ENCODE results near the gene OXGR1. TPM values are rescaled to one million over a fixed set of nuclear protein-coding genes. Genes with fewer than 3 reads are reported as not detected.

The OXGR1 gene
- total RNA-seq, 2 experiments from 2014 or later = not detected

DNA sequence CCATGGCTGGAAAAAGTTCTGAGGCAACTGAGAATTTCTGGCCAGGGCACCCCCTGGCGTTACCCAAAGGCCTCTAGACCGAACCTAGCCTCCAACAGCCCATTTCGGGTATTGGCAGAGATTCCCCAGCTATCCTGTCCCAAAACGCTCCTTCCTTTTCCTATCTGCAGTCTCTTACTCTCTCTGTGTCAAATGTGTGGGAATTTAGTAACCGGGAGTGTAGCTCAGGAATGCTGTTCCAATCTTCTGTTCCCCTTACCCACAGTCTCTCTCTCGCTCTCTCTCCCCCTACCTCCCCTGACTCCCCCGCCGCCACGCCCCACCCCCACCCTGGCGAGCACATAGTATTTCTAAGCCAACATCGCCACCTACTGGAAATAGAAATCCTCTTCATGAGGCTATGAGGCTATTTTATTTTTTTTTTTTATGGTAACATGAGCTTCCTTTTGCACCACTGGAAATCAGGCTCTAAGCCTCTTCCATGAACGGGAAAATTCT lies 27.0 kb downstream of the OXGR1 start:
- Mint-ChIP-seq H3K27me3 (no peaks in the 10 kb centered on the region), H3K9me3 (ENCODE audit: low read depth) (peaks cover 20% of the 10 kb centered on the region), H3K36me3 (peaks cover 1% of the 10 kb centered on the region), H3K4me1 (no peaks in the 10 kb centered on the region), H3K4me3 (no peak overlapping the region), H3K27ac (no peak overlapping the region)
- DNase-seq (no peak), ATAC-seq (no peak)
- CTCF ChIA-PET = interaction anchor here (1.0 kb wide), 1 partner anchor 9 kb away, joined by 3 read pairs; no protein-coding TSS in a partner anchor

DNA sequence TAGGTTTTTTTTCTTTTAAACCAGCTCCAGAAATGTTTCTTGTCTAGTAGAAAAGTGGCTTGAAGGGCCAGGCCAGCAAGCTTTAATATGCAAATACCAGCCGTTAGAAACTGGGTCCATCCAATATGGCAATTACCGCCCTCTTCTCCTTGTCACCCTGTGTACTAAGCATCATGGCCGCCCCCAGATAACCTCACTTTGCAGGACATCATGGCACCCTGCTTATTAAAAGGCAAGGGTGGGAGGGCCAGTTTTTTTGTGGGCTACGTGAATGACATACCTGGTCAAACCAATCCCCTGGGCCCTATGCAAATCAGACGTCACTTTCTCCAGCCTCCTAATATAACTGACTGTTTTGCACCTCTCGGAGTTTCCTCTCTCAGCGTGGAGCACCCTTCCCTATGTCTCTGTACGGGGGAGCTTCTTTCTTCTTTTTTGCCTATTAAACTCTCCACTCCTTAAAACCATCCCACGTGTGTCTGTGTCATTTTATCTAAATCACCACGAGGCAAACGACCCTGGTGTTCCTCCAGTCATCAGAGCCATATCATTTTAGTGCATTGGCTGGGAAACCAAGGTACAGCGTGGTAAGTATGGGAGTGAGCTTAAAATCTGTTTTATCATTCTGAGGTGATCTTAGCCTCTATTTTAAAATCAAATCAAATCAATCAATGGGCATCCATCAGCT lies 27.7 kb downstream of the OXGR1 start:
- Mint-ChIP-seq H3K36me3 (peaks cover 1% of the 10 kb centered on the region), H3K4me1 (no peaks in the 10 kb centered on the region), H3K27ac (no peak overlapping the region), H3K27me3 (no peaks in the 10 kb centered on the region), H3K9me3 (ENCODE audit: low read depth) (peaks cover 20% of the 10 kb centered on the region), H3K4me3 (no peak overlapping the region)
- CTCF ChIA-PET = interaction anchor here (1.0 kb wide), 1 partner anchor 8 kb away, joined by 3 read pairs; no protein-coding TSS in a partner anchor
- DNase-seq = no peak
- ATAC-seq = no peak

DNA sequence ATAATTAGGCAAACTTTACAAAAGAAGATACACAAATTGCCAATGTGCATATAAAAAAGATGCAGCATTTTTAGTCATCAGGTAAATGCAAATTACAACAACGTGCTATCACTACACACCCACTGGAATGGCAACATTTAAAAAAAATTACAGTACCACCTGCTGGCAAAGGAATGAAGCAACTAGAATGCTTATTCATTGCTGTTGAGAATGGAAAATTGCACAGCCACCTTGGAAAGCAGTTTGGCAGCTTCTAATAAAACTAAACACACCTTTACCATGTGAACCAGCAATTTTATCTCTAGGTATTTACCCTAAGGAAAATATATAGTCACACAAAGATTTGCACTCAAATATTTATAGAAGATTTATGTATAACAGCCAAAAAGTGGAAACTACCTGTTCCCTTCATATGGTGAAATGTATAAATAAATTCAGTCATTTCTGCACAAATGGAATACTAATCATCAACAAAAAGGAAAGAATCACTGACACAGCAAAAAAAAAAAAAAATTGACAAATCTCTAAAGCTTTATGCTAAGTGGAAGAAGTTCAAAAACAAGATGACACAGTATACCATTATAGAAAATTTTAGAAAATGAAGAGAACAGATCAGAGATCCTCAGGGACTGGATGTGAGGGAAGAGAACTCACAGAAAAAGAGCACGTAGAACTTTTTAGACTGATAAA lies 30.3 kb downstream of the OXGR1 start:
- peaks cover 12% of the 10 kb centered on the region for H3K9me3 Mint-ChIP-seq (ENCODE audit: low read depth)
- no peak for ATAC-seq
- DNase-seq = no peak
- no peak overlapping the region for H3K27ac Mint-ChIP-seq
- no peak overlapping the region for H3K4me3 Mint-ChIP-seq
- H3K27me3 Mint-ChIP-seq = no peaks in the 10 kb centered on the region
- H3K4me1 Mint-ChIP-seq = no peaks in the 10 kb centered on the region
- CTCF ChIA-PET = no interaction called here
- peaks cover 1% of the 10 kb centered on the region for H3K36me3 Mint-ChIP-seq

DNA sequence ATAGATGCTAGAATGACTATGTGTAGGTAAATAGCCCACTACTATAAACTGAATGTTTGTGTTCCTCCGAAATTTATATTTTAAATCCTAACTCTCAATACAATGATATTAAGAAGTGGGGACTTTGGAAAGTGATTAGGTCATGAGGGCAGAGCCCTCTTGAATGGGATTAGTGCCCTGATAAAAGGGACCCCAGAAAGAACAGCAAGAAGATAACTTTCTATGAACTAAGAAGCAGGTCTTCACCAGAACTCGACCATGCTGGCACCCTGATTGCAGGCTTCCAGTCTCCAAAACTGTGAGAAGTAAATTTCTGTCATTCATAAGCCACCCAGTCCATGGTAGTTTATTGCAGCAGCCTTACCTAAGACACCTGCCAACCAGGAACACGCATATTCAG lies 33.9 kb downstream of the OXGR1 start:
- H3K36me3 Mint-ChIP-seq = no peaks in the 10 kb centered on the region
- ATAC-seq = no peak

DNA sequence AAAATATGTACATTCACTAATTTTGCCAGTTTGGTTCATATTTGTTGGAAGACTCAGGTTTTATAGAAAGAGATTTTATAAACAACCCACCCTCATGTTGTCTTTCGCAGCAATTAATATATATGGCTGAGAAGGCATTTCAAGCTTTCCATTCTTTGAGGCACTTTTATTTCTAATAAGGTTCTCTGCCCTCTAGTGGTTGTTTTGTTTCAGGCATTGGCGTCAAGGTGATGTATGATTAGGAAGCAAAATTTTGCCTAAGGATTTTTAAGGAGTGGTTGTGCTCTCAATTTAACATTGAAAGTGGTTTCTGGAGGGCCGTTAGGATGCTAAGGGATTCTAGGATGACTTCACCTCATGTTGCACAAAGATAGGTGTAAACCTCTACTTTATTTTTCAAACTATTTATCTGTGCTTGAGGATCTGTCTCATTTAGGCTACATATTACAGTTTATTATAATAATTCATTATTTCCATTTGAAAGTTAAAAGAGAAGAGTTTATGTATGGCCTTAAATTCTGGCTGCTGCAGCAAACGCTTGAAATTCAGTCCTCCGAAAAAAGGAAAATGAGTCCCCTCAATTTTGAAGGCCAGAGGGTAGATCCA lies 35.9 kb downstream of the OXGR1 start:
- Mint-ChIP-seq H3K9me3 (ENCODE audit: low read depth) (no peaks in the 10 kb centered on the region), H3K27ac (no peak overlapping the region), H3K27me3 (no peaks in the 10 kb centered on the region), H3K4me1 (no peaks in the 10 kb centered on the region), H3K36me3 (no peaks in the 10 kb centered on the region), H3K4me3 (no peak overlapping the region)
- CTCF ChIA-PET = interaction anchor here (0.7 to 1.0 kb wide), 4 partner anchors 8 to 939 kb away, joined by 3 to 4 read pairs (median 4); no protein-coding TSS in a partner anchor
- DNase-seq = no peak
- no peak for ATAC-seq

More for the DNA sequence above, 33.9 kb downstream of the OXGR1 start:
- no peaks in the 10 kb centered on the region for H3K27me3 Mint-ChIP-seq
- no peaks in the 10 kb centered on the region for H3K4me1 Mint-ChIP-seq
- CTCF ChIA-PET = no interaction called here
- no peak overlapping the region for H3K4me3 Mint-ChIP-seq
- no peaks in the 10 kb centered on the region for H3K9me3 Mint-ChIP-seq (ENCODE audit: low read depth)
- H3K27ac Mint-ChIP-seq = no peak overlapping the region
- DNase-seq = no peak

DNA sequence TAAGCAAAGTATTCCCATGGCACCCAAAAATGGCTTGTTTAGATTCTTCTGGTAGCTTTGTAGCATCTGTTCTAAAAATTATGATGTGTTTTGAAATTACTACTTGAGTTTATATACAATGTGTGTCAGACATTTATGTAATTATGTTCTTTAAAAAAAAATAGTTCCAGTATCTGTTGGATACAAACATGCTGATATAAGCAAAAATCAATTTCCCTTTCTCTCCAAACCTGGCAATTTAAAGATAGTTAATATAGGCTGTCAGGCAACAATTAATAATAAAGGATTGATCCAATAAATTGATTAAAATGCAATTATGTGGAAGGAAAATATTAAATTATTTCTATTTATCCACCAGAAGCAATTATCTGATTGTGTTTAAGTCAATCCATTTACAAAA lies 41.7 kb downstream of the OXGR1 start:
- CTCF ChIA-PET = no interaction called here
- Mint-ChIP-seq H3K9me3 (ENCODE audit: low read depth) (no peaks in the 10 kb centered on the region), H3K4me1 (no peaks in the 10 kb centered on the region), H3K36me3 (no peaks in the 10 kb centered on the region), H3K27ac (no peak overlapping the region), H3K4me3 (no peak overlapping the region), H3K27me3 (no peaks in the 10 kb centered on the region)
- no peak for DNase-seq
- no peak for ATAC-seq

DNA sequence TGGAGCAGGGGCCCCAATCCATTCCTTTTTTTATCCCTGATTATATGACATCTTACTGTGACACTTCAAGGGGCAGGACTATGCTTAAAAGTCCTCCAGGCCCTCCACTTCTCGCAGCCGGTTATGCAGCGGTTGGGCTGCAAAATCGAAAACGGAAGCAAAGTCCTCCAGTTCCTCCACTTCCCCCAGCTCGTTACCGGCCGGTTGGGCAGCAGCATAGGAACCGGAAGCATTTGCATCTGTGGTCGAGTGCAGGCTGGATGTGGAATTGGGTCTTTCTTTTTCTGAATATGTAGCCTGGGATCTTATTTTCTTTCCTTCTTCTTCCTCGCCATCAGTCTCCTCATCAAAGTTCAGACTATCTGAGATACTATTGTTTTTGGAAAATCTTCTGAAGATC lies 46.1 kb downstream of the OXGR1 start:
- Mint-ChIP-seq H3K36me3 (no peaks in the 10 kb centered on the region), H3K27ac (no peak overlapping the region), H3K4me3 (no peak overlapping the region), H3K4me1 (no peaks in the 10 kb centered on the region), H3K27me3 (no peaks in the 10 kb centered on the region), H3K9me3 (ENCODE audit: low read depth) (no peaks in the 10 kb centered on the region)
- DNase-seq = no peak
- ATAC-seq = no peak
- CTCF ChIA-PET = no interaction called here

DNA sequence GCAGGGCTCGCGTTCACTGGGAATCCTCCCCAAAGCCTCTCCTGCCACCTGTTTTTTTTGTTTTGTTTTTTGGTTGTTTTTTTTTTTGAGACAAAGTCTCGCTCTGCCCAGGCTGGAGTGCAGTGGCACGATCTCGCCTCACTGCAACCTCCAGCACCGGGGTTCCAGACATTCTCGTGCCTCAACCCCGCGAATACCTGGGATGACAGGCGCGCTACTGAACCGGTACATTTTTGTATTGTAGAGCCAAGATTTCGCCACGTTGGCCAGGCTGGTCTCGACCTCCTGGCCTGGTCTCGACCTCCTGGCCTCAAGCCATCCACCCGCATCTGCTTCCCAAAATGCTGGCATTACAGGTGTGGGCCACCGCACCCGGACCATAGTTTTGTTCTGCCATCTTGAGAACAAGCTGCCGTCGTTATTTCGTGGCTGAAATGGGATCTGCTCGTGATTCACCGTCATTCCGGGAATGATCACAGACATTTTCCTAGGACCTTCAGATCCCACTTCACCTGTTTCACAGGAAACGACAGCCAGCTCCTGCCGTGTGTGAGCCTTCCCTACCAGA lies 46.8 kb downstream of the OXGR1 start:
- H3K36me3 Mint-ChIP-seq = no peaks in the 10 kb centered on the region
- H3K4me1 Mint-ChIP-seq = no peaks in the 10 kb centered on the region
- no peak for ATAC-seq
- DNase-seq = no peak
- H3K4me3 Mint-ChIP-seq = no peak overlapping the region
- CTCF ChIA-PET = no interaction called here
- H3K9me3 Mint-ChIP-seq (ENCODE audit: low read depth) = no peaks in the 10 kb centered on the region
- no peaks in the 10 kb centered on the region for H3K27me3 Mint-ChIP-seq
- no peak overlapping the region for H3K27ac Mint-ChIP-seq

DNA sequence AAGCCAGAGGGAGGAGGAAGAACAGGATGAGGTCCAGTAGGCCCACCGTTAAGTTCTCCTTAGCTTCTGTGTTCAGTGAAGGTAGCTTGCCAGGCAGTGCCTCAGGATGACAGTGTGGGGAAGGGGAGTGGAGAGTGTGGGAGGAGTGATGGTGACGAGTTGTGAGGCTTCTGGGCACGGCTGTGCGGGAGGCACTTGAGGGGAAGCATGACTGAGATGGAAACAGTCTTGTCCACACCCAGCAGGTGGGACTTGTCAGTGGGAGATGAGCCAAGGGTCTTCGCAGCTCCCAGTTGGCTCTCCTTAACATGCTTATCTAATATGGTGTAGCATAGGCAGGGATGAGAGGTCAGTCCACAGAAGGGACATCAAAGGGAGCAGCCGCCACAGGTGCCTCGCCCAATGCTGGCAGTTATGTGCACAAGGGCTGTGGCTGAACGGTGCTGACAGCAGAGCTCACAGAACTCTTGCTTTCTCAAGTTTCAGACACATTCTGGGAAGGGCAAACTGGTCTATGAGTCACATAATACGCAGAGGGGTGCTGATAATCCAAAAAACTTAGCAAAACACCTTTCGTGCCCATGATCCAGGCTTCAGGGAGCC lies 47.5 kb downstream of the OXGR1 start:
- DNase-seq (no peak), ATAC-seq (no peak)
- H3K27ac Mint-ChIP-seq = no peak overlapping the region
- H3K4me1 Mint-ChIP-seq = no peaks in the 10 kb centered on the region
- CTCF ChIA-PET = no interaction called here
- H3K36me3 Mint-ChIP-seq = no peaks in the 10 kb centered on the region
- H3K4me3 Mint-ChIP-seq = no peak overlapping the region
- no peaks in the 10 kb centered on the region for H3K27me3 Mint-ChIP-seq
- H3K9me3 Mint-ChIP-seq (ENCODE audit: low read depth) = no peaks in the 10 kb centered on the region

DNA sequence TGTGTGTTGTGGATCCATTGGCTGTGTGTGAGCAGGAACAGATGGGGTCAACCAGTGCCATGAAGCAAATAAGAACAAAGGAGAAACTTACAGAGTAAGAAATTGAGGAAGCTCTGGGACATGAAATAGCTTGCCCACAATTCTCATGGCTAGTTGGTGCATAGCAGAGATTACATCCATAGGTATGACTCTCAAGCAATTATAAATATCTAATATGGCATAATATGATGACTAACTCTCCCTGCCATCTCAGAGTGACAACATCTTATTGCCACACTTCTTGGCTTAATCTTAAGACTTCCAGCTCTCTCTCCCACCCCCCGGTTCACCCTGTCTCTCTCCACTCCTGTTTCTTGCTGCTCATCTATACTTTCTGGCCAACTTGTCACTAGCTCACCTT lies 53.3 kb downstream of the OXGR1 start:
- H3K9me3 Mint-ChIP-seq (ENCODE audit: low read depth) = no peaks in the 10 kb centered on the region
- no peaks in the 10 kb centered on the region for H3K36me3 Mint-ChIP-seq
- no peak overlapping the region for H3K27ac Mint-ChIP-seq
- H3K4me1 Mint-ChIP-seq = no peaks in the 10 kb centered on the region
- H3K27me3 Mint-ChIP-seq = no peaks in the 10 kb centered on the region
- no peak overlapping the region for H3K4me3 Mint-ChIP-seq
- DNase-seq (no peak), ATAC-seq (no peak)
- CTCF ChIA-PET = no interaction called here

DNA sequence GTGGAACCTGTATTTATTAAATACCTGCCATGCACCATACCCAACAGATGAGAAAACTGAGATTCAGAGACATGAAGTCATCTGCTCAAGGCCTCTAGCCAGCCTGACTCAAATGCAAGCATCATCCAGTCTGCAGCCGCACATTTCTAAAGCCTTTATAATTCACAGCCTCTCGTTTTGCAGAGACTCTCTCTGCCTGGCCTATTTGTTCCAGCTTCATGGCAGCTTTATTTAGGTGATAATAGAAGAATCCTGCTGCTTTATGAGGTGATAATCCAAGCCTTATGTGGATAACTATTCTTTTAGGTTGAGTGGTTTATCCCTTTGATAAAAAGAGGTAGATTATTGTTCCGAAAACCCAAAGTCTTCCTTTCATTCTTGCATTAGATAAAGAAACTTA lies 58.4 kb downstream of the OXGR1 start:
- ATAC-seq (no peak), DNase-seq (no peak)
- Mint-ChIP-seq H3K27me3 (no peaks in the 10 kb centered on the region), H3K9me3 (ENCODE audit: low read depth) (no peaks in the 10 kb centered on the region), H3K36me3 (no peaks in the 10 kb centered on the region), H3K4me3 (no peak overlapping the region), H3K4me1 (no peaks in the 10 kb centered on the region), H3K27ac (no peak overlapping the region)
- CTCF ChIA-PET = no interaction called here

Measured in activated CD8-positive, alpha-beta memory T cell treated with anti-CD3 and anti-CD28 coated beads, Interleukin-2, amount 10 ng/mL, durations not matched to agents 7 days and 5 days (primary cell).